Right cardiac atrium (tissue), 5 donors: ENCODE results near the gene PCDH12. TPM values are rescaled to one million over a fixed set of nuclear protein-coding genes. Genes with fewer than 3 reads are reported as not detected.

Experiments
- ATAC-seq, 2 donors: fragments of 200-7000 bp; cut with Tn5 transposase; one replicate each; pipeline versions ENCODE4 v1.8.0 to v1.9.1; 2020; ENCODE audit warnings: moderate library complexity in 2 of 2, mild to moderate bottlenecking in 1 of 2
- DNase-seq, 3 donors: peaks; one replicate each; pipeline ENCODE4 v3.0.0-alpha.2; 2020
- H3K27ac ChIP-seq: one replicate; pipeline ENCODE4 v1.5.1; 2013; ENCODE audit warnings: mild to moderate bottlenecking, low read length, control low read depth, moderate library complexity
- H3K27me3 ChIP-seq: one replicate; pipeline ENCODE4 v1.6.1; 2013; ENCODE audit not compliant: control insufficient read depth, insufficient read depth
- H3K4me1 ChIP-seq: one replicate; pipeline ENCODE4 v1.6.1; 2013; ENCODE audit warnings: low read length; ENCODE audit not compliant: control insufficient read depth, insufficient read depth
- H3K4me3 ChIP-seq: one replicate; pipeline ENCODE4 v1.5.1; 2013; ENCODE audit warnings: low read length, control low read depth
- H3K9me3 ChIP-seq: one replicate; pipeline ENCODE4 v1.6.1; 2013; ENCODE audit warnings: low read length; ENCODE audit not compliant: control insufficient read depth
- WGBS: extraction: QIAGEN DNeasy Blood & Tissue Kit; methylation state at CpG from one replicate; pipeline ENCODE4 v1.1.7; 2013; 5-methylcytosine and 5-hydroxymethylcytosine counted together
- intact Hi-C, 4 donors: fragments of 100-400 bp; cut with DNase I; formaldehyde crosslinking; loops; one replicate each; pipeline versions ENCODE4 v1.11.0 to v1.14.0; 2022 to 2023
- polyA plus RNA-seq: library from polyadenylated mRNA; stranded (reverse); fragments of 200-250 nt; gene quantifications from one replicate; pipeline ENCODE4 v1.2.3, GENCODE V29; 2013
- total RNA-seq, 4 donors: library from RNA; stranded (reverse); fragmentation: NEBNext Ultra II Directional; extraction: Animal tissue kit (Norgen Biotek cat#: 25700); gene quantifications; one replicate each; pipeline ENCODE4 v1.2.1, GENCODE V29; 2021
- donor health status: healthy with polysubstance abuse.
- donor health status: DM: no; HTN: yes; CAD: no.
- donor health status: DM: no; HTN: no; CAD: no.
- donor health status: DM: no; HTN: yes; CAD: no; lungs with severe emphysema.
- donor health status: DM: yes; HTN: yes; CAD: no.

PCDH12 gene
- total and polyA plus RNA-seq, 5 donors: 3.0 to 7.9 (median 6.4) TPM

DNA sequence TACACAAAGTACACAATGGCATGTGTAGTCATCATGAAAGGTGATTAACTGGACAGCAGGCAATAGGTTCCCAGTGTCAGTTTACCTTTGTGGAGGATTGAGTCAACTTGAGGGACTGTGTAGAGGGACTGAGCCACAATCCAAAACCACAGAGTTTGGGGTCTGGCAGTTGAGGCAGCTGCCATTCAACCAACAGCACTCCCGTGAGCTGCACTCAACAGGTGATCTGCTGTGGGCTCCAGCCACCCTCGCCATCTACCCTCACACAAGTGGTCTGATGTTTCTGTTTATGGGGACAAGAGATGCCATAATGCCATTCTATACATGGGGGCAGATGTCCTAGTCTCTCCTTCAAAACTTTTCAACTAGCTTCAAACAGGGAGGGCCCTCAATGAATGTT, 37.2 kb downstream of the PCDH12 start:
- intact Hi-C loops: loop anchor here in 1 of 4 donors (5.0 kb wide), 1 partner anchor 37 kb away; the partner anchor contains the start of gene PCDH12
- DNase-seq (no peak), ATAC-seq (no peak)
- H3K4me3 ChIP-seq: no peak overlapping the region
- H3K27ac ChIP-seq: no peak overlapping the region
- H3K4me1 ChIP-seq: peaks cover 2% of the 10 kb centered on the region
- no peaks in the 10 kb centered on the region for H3K27me3 ChIP-seq
- 91% methylated on average over 2 of the region's 2 CpGs for WGBS
- no peaks in the 10 kb centered on the region for H3K9me3 ChIP-seq

DNA sequence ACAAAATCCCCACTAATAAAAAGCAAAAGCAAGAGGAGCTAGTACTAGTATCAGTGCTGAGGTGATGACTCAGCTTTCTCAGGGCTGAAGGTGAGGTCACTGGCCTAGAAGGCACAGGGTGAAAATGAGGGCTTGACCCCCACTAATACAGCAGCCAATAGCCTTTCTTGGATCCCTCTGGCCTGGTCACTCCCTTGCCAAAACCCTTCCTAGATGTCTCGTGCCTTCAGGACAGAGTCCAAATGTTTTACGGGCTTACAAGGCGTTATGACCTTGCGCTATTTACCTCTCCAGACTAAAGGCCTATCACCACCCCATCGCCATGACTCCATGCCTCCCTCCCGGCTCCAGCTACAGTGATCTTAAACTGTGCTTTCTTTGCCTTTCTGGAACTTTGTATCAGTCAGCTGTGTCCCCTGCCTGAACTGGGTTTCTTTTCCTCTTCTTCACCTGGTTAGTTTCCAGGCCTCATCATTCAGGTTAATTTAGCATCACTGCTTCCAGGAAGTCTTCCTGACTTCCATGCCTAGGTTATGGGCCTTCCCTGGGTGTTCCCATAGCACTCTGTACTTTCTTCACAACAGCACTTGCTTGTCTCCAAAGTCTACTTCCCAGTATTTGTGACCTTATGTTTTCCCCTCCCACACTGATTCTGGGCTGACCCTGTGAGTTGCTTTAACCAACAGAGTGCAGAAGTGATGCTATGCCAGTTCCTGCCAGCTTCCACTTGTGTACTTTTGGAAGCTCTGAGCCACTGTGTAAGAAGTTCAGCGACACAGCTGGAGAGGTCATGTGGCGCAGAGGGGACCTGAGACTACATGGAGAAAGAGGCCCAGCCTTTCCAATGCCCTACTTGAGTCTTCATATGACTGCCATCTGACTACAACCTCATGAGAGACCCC, 38.5 kb downstream of the PCDH12 start:
- ATAC-seq: peak in 1 of 2 donors; percentile 27
- peaks cover 2% of the 10 kb centered on the region for H3K4me1 ChIP-seq
- H3K27me3 ChIP-seq: no peaks in the 10 kb centered on the region
- no peak for DNase-seq
- peak overlapping the region; percentile 70 for H3K27ac ChIP-seq
- 78% methylated on average over 8 of the region's 8 CpGs for WGBS
- H3K9me3 ChIP-seq: no peaks in the 10 kb centered on the region
- H3K4me3 ChIP-seq: no peak overlapping the region
- intact Hi-C loops: loop anchor here in 1 of 4 donors (5.0 kb wide), 1 partner anchor 38 kb away; the partner anchor contains the start of gene PCDH12

DNA sequence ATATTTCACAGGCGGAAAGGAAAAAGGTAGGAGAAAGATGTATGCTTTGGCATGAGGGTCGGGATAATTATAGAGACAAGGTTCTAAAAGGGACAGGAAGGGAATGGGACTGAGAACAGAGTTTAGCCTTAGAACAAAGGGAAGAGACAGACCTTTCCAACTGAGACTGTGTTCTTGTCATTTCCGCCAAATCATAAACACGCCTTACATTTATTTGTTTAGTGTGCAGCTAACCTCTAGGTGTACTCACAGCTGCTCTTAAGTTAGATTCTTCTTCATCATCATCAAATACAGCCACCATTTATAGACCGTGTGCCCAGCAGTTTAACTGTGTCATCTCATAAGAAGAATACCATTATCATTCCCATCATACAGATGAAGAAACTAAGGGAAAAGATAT, 40.2 kb downstream of the PCDH12 start:
- H3K4me3 ChIP-seq: no peak overlapping the region
- H3K9me3 ChIP-seq: no peaks in the 10 kb centered on the region
- WGBS: 80% methylated on average over 5 of the region's 5 CpGs
- no peaks in the 10 kb centered on the region for H3K27me3 ChIP-seq
- H3K27ac ChIP-seq: no peak overlapping the region
- ATAC-seq (no peak), DNase-seq (no peak)
- intact Hi-C loops: no loop called here
- no peaks in the 10 kb centered on the region for H3K4me1 ChIP-seq

DNA sequence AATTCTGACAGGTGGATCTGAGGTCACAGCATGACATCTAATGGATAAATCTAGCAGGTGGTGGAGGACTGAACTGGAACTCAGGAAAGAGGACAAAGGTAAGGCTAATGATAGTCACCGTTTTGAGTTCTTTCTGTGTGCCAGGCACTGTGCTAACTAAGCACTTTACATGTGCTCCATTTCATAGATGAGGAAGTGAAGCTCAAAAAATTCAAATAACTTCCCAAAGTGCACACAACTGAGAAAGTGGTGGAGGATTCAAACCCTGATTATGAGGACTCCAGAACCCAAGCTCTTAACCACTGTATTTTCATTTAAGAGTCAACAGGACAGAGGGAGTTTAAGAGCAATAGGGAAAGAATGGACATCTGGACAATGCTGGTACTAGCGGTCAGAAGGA, 41.5 kb downstream of the PCDH12 start:
- H3K4me3 ChIP-seq: no peak overlapping the region
- 66% methylated on average over 2 of the region's 2 CpGs for WGBS
- ATAC-seq (no peak), DNase-seq (no peak)
- no peak overlapping the region for H3K27ac ChIP-seq
- intact Hi-C loops: no loop called here
- H3K27me3 ChIP-seq: no peaks in the 10 kb centered on the region
- no peaks in the 10 kb centered on the region for H3K4me1 ChIP-seq
- no peaks in the 10 kb centered on the region for H3K9me3 ChIP-seq

DNA sequence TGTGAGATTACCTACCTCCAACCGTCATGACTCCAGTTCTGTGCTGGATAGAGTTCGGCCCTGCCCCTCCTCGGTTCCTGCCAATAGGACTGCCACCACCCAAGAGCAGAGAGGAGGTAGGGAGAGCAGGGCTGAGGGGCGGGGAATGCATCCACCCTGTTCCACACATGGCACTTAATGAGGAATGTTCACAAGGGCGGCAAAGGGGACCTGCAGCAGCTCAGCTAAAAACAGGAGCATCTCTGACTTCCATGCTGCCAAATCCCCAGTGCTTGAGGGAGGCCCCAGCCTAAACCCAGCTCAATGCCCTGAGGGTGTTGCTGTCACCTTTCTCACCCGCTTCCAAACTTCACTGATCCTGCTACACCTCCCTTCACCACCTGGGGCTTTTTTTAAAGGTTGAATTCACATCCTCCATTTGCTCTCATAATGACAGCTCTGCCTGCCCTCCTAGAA, 42.1 kb downstream of the PCDH12 start:
- H3K4me3 ChIP-seq: no peak overlapping the region
- H3K4me1 ChIP-seq: no peaks in the 10 kb centered on the region
- intact Hi-C loops: no loop called here
- no peak overlapping the region for H3K27ac ChIP-seq
- ATAC-seq (peak; percentile 48 to 84), DNase-seq (peak in 2 of 3 donors; percentile 61 to 68)
- H3K9me3 ChIP-seq: no peaks in the 10 kb centered on the region
- WGBS: 62% methylated on average over 6 of the region's 6 CpGs
- H3K27me3 ChIP-seq: no peaks in the 10 kb centered on the region

DNA sequence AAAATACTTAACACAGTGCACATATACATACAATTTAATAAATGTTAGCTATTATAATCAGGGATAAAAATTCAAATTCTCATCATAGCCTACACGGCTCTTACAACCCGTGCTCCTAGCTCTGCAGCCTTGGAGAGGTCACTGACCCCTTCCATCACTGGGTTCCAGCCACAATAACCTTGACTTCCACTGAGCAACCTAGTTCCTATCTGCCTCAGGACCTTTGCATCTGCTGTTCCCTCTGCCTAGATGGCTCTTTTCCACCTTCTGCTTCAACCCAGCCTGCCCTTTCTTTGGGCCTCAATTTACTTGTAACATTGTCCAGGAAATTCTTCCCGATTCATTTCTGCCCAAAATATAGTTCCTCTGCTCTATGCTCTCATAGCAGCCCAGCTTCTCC, 43.2 kb downstream of the PCDH12 start:
- H3K27ac ChIP-seq: no peak overlapping the region
- H3K27me3 ChIP-seq: no peaks in the 10 kb centered on the region
- DNase-seq (no peak), ATAC-seq (no peak)
- intact Hi-C loops: no loop called here
- WGBS: 96% methylated on average over 3 of the region's 3 CpGs
- no peaks in the 10 kb centered on the region for H3K9me3 ChIP-seq
- no peak overlapping the region for H3K4me3 ChIP-seq
- H3K4me1 ChIP-seq: no peaks in the 10 kb centered on the region

DNA sequence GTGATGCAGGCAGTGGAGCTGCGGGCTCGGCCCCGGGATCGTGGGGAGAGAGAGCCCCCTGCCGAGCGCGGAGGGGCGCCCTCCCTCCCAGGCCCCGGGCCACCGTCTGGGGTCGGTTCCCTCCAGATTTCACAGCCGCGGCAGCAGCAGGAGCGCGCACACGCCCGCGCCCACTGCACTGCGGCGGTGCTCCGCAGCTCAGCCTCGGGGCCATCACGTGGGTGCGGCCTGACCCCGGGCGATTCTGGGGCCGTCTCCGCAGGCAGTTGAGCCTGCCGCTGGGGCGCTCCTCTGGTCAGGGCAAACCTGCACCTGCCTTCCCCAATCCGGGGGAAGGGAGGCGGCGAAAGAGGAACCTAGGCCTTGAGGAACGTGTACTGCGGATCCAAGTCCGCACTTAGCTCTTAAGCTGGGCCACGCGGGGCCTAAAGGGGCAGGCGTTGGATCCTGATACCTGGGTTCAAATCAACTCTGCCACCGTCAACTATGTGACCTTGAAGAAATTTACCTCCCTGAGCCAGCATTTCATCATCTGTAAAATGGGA, 43.7 kb downstream of the PCDH12 start:
- no peak overlapping the region for H3K27ac ChIP-seq

DNA sequence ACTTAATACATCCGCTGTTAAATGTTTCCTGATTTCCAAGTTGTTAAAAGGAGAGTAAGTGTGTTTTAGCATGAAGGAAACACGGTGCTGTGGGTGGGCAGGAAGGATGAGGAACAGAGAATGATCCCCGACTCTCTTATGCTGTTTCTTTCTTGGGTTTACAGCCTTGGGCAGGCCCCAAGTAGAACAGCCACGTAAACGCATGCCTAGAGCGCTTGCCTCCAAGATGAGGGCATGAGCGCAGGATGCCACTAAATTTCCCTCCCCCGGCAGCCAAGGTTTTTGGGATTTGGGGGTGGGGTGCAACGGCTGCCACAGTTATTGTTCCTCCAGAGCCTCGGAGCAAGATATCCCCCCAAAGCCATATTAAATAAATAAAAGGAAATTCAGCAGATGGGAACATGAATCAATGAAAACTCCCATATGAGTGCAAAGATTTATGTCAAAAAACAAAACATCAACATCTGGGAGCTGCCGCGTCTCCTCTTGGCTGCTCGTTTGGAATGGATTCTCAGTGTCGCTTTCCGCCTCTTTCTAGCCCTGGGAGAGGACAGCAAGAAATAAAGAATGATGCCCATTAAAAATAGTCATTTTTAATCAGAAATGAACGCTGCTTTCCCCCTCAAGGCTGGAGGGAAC, 44.3 kb downstream of the PCDH12 start:
- WGBS: 21% methylated on average over 16 of the region's 16 CpGs

More for the DNA sequence above, 43.7 kb downstream of the PCDH12 start:
- no peaks in the 10 kb centered on the region for H3K4me1 ChIP-seq
- no peaks in the 10 kb centered on the region for H3K27me3 ChIP-seq
- intact Hi-C loops: no loop called here
- H3K4me3 ChIP-seq: peak overlapping the region; percentile 47
- DNase-seq (peak; percentile 35 to 81 (median 79)), ATAC-seq (peak; percentile 76 to 83)
- WGBS: 15% methylated on average over 40 of the region's 40 CpGs
- no peaks in the 10 kb centered on the region for H3K9me3 ChIP-seq

DNA sequence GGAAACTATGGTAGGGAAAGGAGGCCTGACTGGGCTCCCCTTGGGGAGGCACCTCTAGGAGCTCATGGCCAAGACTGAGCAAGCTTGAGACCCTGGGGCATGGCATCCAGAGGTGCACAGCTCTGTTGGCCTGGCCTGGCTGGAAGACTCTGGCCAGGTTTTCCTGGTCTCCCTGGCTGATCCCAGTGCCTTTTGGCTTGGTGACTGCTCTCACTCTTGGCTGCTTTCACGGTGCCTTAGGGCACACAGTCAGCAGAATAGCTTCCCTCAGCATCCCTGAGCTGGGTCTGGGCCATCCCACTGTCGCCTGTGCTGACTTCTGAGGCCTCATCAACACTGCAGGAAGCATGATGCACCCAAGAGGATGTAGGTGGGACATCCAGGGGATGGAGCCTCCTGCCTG, 47.7 kb downstream of the PCDH12 start:
- Histone ChIP-seq H3K4me1 (no peaks in the 10 kb centered on the region), H3K4me3 (no peak overlapping the region), H3K9me3 (no peaks in the 10 kb centered on the region), H3K27me3 (no peaks in the 10 kb centered on the region), H3K27ac (no peak overlapping the region)
- DNase-seq (no peak), ATAC-seq (peak in 1 of 2 donors; percentile 68)
- 48% methylated on average over 2 of the region's 2 CpGs for WGBS
- intact Hi-C loops: no loop called here

More for the DNA sequence above, 44.3 kb downstream of the PCDH12 start:
- no peak overlapping the region for H3K27ac ChIP-seq
- H3K27me3 ChIP-seq: no peaks in the 10 kb centered on the region
- intact Hi-C loops: no loop called here
- ATAC-seq (no peak), DNase-seq (no peak)
- no peaks in the 10 kb centered on the region for H3K4me1 ChIP-seq
- H3K4me3 ChIP-seq: peak overlapping the region; percentile 47
- no peaks in the 10 kb centered on the region for H3K9me3 ChIP-seq

DNA sequence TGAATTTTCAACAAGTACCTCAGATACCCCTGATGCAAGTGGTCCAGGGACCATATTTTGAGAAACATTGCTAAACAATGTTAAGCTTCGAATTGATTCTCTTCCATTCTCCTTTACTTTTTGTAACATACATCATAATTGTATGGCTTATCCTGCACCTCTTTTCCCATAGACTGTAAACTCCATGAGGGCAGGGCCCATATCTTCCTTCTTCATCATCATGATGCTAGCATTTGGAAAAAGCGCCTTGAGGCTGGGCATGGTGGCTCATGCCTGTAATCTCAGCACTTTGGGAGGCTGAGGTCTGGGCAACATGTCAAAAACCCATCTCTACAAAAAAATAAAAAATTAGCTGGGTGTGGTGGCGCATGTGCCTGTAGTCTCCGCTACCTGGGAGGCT, 48.8 kb downstream of the PCDH12 start:
- DNase-seq: no peak
- intact Hi-C loops: no loop called here
- 81% methylated on average over 4 of the region's 4 CpGs for WGBS

DNA sequence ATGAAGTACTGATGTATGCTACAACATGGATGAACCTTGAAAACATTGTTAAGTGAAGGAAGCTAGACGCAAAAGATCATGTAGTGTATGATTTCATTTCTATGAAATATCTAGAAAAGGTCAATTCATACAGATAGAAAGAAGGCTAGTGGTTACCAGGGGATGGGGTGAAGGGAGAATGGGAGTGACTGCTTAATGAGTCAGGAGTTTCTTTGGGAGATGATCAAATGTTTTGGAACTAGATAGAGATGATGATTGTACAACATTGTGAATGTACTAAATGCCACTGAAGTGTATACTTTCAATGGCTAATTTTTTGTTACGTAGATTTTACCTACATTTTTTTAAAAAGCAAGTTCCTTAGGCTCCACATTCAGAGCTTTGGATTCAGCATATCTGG, 49.2 kb downstream of the PCDH12 start:
- DNase-seq: no peak
- intact Hi-C loops: no loop called here
- WGBS: 88% methylated on average over 2 of the region's 2 CpGs
- Histone ChIP-seq H3K27me3 (no peaks in the 10 kb centered on the region), H3K4me3 (no peak overlapping the region), H3K4me1 (no peaks in the 10 kb centered on the region), H3K9me3 (no peaks in the 10 kb centered on the region), H3K27ac (no peak overlapping the region)
- ATAC-seq: no peak

More for the DNA sequence above, 48.8 kb downstream of the PCDH12 start:
- H3K9me3 ChIP-seq: no peaks in the 10 kb centered on the region
- H3K27ac ChIP-seq: no peak overlapping the region
- ATAC-seq: no peak
- H3K4me3 ChIP-seq: no peak overlapping the region
- H3K4me1 ChIP-seq: no peaks in the 10 kb centered on the region
- H3K27me3 ChIP-seq: no peaks in the 10 kb centered on the region
